GM19351 (cell line): Measurements from ENCODE around the gene AP3B1.
A peak's percentile ranks its signal among the peaks of the same experiment; 100 is the strongest.
"Not testable (repeated sequence)": the region's sequence is repeated elsewhere in the genome, so short reads cannot be mapped to it uniquely, and the experiment has no call there.

ENCODE experiments used
- ATAC-seq: cut with Tn5 transposase; IDR thresholded peaks from one replicate; pipeline ENCODE4 v1.9.1; 2021; ENCODE audit warnings: mild to moderate bottlenecking, moderate library complexity; ENCODE audit not compliant: unreplicated experiment

AP3B1 gene

DNA sequence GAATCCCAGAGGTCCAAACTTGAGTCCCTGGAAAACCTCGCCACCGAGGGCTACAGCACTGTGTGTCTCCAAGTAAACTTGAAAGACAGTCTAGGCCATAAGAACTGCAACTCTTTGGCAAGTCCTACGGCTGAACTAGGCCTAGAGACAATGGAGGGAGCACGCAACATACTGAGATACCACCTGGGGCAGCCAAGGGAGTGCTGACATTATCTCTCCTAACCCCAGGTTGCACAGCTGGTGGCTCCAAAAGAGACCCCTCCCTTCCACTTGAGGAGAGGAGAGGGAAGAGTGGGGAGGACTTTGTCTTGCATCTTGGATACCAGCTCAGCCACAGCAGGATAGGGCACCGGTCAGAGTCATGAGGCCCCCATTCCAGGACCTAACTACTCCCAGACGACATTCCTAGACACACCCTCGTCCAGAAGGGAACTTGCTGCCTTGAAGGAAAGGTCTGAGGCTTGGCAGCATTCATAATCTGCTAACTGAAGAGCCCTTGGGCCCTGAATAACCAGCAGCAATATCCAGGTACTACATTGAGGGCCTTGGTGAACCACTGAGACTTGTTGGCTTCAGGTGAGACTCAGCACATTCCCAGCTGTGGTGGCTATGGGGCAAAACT lies 42.7 kb downstream of the AP3B1 start:
- ATAC-seq, result no peak

DNA sequence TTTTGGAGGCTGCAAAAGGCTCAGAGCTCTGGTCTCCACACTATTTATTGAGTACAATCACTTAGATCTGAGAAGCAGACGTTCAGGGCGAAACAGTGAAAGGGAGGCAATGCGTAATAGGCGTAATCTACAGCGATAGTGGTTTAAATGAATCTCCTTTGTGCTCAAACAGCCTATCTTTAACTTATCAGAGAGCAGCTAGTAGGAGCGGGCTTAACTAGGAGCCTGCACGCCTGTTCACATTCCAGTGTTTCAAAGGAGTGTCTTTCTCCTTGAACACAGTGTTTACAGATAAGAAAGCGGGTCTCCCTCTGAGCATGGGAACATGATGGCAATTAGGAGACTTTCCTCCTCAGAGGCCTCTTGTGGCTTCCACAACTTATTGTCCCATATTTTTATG lies 49.4 kb downstream of the AP3B1 start:
- no peak for ATAC-seq

DNA sequence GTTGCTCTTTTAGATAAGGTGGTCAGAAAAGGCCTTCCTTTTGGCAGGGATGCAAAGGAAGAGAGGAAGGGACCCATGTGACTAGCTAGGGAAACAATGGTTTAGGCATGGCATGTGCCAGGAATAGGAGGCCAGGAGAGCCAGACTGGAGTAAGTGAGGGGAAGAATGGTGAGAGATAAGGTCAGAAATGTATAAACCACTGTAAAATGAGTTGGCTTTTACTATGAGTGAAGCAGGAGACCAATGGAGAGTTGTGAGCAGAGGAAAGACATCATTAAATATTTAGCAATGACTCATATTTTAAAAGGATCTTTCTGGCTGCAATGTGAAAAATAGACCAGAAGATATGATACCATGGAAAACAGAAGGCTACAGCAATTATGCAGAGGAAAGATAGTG lies 50.9 kb downstream of the AP3B1 start:
- no peak for ATAC-seq

DNA sequence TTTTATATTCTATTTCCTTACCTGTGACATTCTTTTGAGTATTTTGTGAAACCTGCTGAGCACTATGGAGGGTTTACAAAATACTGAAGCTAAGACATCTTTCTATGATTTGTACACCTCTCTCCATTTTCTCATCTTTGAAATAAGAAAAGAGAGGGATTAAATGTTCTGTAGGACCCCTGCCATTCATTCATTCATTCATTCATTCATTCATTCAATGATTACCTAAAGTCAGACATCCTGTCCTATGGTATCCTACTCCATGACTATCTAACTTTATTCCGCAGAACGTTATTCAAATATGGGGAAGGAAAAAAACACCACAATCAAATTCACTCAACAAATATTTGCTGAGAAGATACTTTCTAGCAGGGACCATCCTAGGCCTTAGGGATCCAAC lies 51.4 kb downstream of the AP3B1 start:
- no peak for ATAC-seq

DNA sequence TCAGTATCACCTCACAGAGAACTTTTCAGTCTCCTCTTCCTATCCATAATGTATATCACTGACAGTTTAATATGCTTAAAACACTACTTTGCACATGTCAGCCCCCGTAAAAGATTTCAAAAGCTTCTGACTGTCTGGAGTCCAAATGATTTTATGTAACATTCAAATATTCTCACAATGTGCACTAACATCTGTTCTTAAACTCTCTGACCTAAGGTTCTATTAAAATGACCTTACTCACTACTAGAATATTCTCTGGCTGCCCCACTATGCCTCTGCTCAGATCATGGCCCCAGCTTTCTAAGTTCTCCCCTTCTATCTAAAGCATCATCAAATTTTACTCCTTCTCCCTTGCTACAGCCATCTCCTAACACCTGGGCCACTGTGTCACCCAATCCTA lies 52.5 kb downstream of the AP3B1 start:
- ATAC-seq, result no peak

DNA sequence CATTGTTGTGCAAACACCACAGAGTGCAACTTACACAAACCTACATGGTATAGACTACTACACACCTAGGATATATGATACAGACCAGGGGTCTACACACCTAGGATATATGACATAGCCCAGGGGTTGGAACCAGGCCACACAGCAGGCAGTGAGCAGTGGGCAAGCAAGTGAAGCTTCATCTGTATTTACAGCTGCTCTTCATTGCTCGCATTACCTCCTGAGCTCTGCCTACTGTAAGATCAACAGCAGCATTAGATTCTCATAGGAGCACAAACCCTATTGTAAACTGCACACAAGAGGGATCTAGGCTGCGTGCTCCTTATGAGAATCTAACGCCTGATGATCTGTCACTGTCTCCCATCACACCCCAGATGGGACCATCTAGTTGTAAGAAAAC lies 56.6 kb downstream of the AP3B1 start:
- ATAC-seq, result no peak

DNA sequence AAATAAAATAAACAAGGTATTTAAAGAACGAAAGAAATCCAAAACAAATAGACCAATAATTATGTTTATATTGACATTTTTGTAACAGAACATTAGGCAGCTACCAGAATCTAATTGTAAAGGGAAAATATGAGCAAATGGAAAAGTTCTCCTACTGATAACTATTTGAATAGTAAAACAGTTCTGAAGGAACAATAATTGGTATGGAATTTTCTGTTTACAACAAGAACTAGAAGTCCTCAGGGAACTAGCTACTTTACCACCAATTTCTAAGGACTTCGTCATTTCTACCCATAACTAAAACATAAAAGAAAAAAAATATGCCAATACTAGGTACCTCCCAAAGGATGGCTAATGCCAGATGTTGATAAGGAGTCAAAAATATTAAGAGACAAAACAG lies 58.5 kb downstream of the AP3B1 start:
- no peak for ATAC-seq

DNA sequence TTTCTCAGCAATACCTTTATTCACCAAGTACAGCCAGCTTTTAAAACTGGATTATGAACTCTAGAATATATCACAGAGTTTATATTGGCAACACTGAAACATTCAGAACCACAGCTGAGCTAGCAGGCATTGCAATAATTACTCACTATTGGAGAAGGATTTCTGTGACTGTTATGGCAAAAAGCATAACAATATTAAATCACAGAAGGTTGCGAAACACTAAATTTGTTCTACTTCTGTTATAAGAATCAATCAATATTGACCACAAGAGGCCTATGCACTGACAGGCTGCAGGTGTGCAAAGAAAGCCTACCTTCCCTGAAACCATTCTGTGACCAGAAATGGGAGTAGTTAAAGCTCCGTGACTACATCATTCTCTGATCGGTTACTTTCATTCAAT lies 59.2 kb downstream of the AP3B1 start:
- ATAC-seq, result no peak

DNA sequence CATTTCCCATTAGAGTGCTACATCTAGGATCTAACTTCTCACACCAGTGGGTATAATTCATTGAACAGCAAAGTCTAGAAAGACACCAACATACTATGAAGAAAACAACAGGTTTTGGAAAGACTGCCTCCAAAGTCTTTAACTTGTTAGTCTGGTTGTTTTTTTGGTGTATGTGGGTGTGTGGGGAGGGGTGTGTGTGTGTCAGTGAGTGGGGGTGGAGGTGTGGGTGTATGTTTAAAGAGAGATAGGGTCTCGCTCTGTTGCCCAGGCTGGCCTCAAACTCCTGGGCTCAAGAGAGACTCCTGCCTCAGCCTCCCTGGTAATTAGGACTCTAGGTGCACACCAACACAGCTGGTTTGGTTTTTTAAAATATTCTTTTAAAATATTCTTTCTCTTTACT lies 59.7 kb downstream of the AP3B1 start:
- ATAC-seq, result no peak

DNA sequence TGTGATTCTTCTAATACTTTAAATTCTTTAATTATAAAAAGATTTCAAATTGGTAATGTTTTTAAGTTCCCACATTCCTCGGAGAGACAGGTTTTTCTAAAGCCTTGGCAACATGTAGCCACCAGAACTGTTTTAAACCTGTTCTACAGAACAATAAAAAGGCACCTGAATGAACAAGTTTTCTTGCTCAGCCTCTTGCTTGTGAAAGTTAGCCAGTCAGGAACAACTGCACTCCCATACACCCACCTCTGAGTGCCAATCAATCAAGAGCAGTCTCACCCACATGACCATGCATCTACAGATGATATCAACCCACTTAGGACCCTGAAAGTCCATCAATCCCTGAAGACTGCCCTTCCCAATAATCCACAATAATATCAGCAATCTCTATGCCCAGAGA lies 62.3 kb downstream of the AP3B1 start:
- ATAC-seq, result no peak

DNA sequence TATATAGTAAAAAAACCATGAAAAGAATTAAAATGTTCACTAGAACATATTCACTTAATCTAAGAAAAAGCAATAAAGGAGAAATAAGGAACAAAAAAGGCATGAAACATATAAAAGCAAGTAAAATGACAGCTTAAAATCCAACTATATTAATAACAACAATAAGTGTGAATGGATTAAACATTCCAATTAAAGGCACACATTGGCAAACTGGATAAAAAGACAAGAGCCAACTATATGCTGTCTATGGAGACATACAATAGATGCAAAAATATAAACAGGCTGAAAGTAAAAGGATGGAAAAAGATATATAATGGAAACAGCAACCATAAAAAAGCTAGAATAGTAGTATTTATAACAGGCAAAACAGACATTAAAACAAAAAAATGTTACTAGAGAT lies 70.1 kb downstream of the AP3B1 start:
- ATAC-seq, result no peak

DNA sequence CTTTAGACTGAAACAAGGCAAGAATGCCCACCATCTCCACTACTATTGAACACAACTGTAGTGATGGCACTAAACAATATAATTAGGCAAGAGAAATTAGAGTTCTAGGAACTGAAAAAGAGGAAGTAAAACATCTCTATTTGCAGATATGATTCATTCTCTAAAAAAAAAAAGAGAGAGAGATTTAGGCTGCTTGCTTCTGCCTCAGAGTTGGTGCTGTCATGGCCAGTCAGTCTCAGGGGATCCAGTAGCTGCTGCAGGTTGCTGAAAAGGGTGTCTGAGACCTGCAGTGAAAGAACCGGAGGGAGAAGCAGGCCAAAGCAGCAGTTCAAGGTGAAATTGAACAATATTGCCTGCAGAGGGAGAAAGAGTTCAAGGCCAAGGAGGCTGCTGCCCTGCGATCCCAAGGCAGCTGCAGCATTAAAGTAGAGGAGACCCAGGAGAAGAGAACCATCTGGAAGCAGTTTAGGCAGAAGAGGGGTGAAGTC lies 72.5 kb downstream of the AP3B1 start:
- peak; percentile 99 for ATAC-seq

DNA sequence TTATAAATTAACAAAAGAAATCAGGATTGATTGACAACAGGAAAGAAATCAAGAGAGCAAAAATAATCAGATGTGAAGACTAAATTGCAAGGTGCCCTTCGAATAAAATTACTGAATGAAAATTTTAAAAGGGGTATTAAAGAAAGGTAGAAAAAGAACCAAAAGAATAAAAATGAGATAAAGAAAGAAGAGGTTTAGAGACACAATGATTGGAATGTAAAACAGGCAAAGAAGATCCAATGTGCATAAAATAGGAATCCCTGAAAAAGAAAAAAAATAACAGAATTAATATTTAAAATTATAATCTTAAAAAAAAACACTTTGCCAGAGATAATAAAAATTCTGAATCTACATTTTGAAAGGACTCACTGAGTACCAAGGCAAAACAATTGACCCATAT lies 73.0 kb downstream of the AP3B1 start:
- no peak for ATAC-seq

DNA sequence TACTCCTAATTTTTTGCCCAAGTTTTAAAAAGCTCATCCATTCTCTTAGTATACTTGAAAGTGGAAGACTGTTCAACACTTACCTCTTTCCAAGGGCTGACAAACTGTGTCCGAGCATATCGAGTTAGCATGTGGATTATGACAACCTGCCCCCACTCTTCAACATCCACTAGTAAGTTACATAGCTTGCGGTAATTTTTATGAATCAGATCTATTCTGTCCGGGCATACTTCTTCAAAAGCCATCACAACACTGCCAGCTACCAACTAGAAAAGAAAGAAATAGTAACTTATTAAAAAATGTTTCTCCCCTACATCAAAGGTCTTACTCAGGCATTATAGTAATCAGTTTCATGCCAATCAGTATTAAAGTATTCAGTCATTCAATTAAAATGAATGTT lies 78.5 kb downstream of the AP3B1 start:
- ATAC-seq, result no peak

DNA sequence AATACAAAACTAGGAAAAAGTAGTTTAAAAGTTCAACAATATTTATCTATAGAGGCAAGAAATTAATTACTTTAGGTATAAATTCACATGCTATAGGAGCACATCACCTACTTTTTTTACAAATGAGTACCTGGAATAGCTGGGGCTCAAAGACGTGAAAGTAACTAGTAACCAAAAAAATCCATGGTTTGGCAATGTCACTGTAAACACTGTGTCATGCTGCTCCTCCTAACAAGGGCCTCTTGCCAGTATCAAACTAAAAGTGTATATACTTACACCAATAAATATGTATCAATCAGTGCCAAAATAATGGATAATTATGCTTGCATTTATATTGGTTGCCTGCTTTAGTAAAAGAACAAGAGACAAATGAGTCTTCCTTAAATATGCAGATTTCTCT lies 78.9 kb downstream of the AP3B1 start:
- ATAC-seq, result no peak

DNA sequence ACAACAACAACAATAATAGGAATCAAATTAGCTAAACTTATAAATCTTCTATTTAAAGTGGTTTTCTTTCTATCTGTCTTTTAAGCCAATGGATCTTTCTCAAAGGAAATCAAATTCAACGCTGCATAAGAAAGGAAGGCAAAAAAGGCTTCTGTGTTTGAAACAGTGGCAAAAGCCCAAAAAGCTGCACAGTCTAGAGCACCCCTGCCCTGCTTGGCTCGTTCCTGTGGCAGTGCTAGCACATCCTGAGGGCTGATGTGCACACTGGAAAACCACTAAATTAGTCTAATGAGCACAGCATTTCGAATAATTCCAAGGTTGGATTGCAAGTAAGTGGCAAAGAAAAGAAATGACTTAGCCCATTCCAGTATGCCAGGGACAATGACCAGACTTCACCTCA lies 80.7 kb downstream of the AP3B1 start:
- no peak for ATAC-seq

DNA sequence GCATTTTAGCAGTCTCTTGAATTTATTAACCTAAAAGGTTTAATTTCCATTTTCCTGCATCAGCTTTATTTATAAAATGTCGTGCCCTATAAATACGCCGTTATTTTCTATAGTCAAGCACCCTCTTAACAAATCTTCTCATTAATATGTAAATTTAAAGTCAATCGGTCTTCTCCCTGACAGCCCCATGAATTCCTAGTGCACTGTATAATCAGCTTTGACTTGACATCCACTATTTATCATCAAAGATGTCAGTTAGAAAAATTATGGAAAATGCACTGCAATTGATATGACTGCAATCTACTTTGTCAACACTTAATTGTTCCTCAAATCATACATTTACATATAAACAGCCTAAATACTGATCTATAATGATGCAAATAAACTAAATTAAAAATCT lies 83.4 kb downstream of the AP3B1 start:
- no peak for ATAC-seq

DNA sequence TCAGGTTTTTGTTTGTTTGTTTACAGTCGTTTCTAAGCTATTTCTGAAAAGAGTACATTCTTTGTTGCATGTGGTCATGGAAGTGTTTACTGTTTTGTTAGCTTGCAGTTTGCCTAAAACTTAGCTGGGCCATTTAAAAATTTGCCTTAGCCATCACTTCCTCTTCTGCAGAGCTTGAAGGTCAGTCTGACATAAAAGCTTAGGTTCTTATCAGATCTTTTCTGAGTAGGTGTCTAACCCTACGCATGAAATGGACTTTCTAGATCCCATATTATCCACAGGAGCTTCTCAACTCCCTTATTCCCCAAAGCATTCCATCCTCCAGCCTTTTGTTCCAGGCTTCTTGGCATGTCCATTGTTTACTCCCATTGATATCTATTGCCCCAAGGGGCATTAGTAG lies 90.3 kb downstream of the AP3B1 start:
- no peak for ATAC-seq

DNA sequence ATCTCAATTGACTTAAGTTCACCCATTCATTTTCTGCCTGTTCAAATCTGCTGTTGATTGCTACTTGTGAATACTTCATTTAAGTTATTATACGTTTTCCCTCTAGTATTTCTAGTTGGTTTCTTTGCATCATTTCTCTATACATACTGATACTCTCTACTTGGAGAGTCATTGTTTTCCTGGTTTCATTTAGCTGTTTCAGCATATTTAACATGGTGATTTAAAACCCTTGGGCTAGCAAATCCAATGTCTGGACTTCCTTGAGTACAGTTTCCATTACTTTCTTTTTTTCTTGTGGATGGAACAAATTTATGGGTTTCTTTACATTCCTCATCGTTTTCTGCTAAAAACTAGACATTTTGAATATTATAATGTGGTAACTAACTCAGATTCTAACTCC lies 90.7 kb downstream of the AP3B1 start:
- no peak for ATAC-seq

DNA sequence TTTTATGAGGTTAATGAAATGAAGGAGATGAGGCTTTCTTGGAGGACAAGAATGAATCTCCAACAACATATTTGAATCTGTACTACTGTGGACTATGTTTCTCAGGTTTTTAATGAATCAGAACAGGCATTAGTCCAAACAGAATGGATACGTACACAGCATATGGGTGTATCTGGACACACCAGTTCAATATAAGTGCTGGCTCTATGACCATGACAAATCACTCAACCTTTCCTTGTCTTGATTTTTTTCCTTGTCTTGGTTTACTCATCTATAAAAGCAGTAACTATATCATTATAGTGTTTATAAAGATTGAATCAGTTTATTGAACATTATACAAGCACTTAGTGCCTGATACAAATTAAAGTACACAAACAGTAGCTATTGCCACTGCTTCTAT lies 104.1 kb downstream of the AP3B1 start:
- no peak for ATAC-seq

DNA sequence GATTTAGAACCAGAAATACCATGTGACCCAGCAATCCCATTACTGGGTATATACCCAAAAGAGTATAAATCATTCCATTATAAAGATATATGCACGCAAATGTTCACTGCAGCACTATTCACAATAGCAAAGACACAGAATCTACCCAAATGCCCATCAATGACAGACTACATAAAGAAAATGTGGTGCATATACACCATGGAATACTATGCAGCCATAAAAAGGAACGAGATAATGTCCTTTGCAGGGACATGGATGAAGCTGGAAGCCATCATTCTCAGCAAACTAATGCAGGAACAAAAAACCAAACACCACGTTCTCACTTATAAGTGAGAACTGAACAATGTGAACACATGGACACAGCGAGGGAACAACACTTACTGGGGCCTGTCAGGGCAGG lies 105.8 kb downstream of the AP3B1 start:
- not testable (repeated sequence) for ATAC-seq

DNA sequence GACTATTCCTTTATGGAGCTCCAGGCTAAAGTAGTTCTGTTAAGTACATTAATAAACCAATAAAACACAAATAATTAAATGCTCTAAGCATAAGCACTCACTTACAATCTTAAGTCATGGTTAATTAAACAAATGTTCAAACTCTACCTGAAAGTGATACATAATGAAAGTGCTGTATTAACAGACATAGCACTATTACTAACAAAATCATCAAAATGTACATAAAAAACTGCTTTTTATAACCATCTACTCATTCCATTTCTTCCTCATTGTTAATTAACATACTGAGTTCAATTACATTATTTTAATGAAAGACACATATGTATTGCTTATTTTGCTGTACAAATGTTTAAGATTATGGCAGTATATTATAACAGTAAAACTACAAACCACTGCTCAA lies 107.3 kb downstream of the AP3B1 start:
- no peak for ATAC-seq

DNA sequence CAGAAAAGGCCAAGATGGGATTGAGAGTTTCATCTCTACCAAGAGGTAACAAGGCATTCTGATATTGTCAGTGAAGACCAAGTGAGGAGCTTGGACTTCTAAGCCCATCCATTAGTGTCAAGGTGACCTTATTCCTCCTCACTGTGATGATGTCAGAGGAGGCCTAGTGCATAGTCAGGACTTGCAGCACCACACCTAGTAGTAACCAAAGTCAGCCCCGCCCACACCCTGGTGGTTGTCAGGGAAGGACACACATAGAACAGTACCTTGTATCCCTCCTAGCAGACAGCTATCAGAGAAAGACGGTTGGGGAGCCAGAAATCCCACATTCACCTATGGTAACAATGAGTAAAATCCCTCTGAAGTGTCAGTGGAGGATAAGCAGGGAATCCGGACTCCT lies 111.7 kb downstream of the AP3B1 start:
- ATAC-seq, result no peak

DNA sequence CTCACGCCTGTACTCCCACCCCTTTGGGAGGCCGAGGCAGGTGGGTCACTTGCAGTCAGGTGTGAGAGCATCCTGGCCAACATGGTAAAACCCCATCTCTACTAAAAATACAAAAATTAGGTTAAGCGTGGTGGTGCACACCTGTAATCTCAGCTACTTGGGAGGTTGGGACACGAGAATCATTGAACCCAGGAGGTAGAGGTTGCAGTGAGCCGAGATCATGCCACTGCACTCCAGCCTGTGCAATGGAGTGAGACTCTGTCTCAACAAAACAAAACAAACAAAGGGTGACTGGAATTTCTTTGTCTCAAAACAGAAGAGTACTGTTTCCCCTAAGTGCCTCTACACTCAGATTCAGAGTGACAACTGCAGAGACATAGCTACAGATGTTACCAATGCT lies 116.1 kb downstream of the AP3B1 start:
- ATAC-seq, result no peak
